GM19468 (cell line): Measurements from ENCODE around the gene LRRC4C.
A peak's percentile ranks its signal among the peaks of the same experiment; 100 is the strongest.

Source experiments
- ATAC-seq: cut with Tn5 transposase; IDR thresholded peaks from one replicate; pipeline ENCODE4 v1.9.1; 2021; ENCODE audit warnings: mild to moderate bottlenecking, moderate library complexity, moderate number of reproducible peaks; ENCODE audit not compliant: unreplicated experiment; ENCODE audit errors: extremely low read depth

Gene LRRC4C

GRCh38 chr11:40816976-40817375, 642.5 kb downstream of the LRRC4C start:
- no peak for ATAC-seq

- no peak for ATAC-seq
These were observed 661.5 kb downstream of the LRRC4C start for GRCh38 chr11:40797981-40798380.

GRCh38 chr11:40787224-40787623, 672.2 kb downstream of the LRRC4C start:
- no peak for ATAC-seq

GRCh38 chr11:40763046-40763445, 696.4 kb downstream of the LRRC4C start:
- no peak for ATAC-seq

- no peak for ATAC-seq
These were observed 700.1 kb downstream of the LRRC4C start for GRCh38 chr11:40759341-40759740.

GRCh38 chr11:40754297-40754696, 705.2 kb downstream of the LRRC4C start:
- ATAC-seq = no peak

GRCh38 chr11:40746282-40746681, 713.2 kb downstream of the LRRC4C start:
- no peak for ATAC-seq

- no peak for ATAC-seq
These were observed 727.3 kb downstream of the LRRC4C start for GRCh38 chr11:40732132-40732531.

- ATAC-seq = no peak
These were observed 737.2 kb downstream of the LRRC4C start for GRCh38 chr11:40722179-40722795.

GRCh38 chr11:40716344-40717130, 742.9 kb downstream of the LRRC4C start:
- ATAC-seq = no peak

- ATAC-seq = no peak
These were observed 746.4 kb downstream of the LRRC4C start for GRCh38 chr11:40713083-40713482.

GRCh38 chr11:40701027-40701426, 758.4 kb downstream of the LRRC4C start:
- ATAC-seq = no peak

- ATAC-seq = no peak
These were observed 769.6 kb downstream of the LRRC4C start for GRCh38 chr11:40689823-40690222.

GRCh38 chr11:40688369-40688768, 771.1 kb downstream of the LRRC4C start:
- no peak for ATAC-seq

- no peak for ATAC-seq
These were observed 772.7 kb downstream of the LRRC4C start for GRCh38 chr11:40686765-40687164.

- ATAC-seq = no peak
These were observed 776.4 kb downstream of the LRRC4C start for GRCh38 chr11:40683010-40683409.

- no peak for ATAC-seq
These were observed 780.2 kb downstream of the LRRC4C start for GRCh38 chr11:40679276-40679675.

- ATAC-seq = peak; percentile 66
These were observed 812.2 kb downstream of the LRRC4C start for GRCh38 chr11:40647295-40647694.

- ATAC-seq = no peak
These were observed 817.2 kb downstream of the LRRC4C start for GRCh38 chr11:40642284-40642683.

GRCh38 chr11:40619654-40620053, 839.8 kb downstream of the LRRC4C start:
- no peak for ATAC-seq

GRCh38 chr11:40606800-40607199, 852.7 kb downstream of the LRRC4C start:
- ATAC-seq = no peak
